Activated CD4-positive, CD25-positive, alpha-beta regulatory T cell treated with anti-CD3 and anti-CD28 coated beads, Interleukin-2, amount 50 U/mL, for 16 hours (primary cell): ENCODE results near the gene CRISPLD2.
"Not testable (repeated sequence)": the region's sequence is repeated elsewhere in the genome, so short reads cannot be mapped to it uniquely, and the experiment has no call there.

ENCODE experiments used
- DNase-seq: peaks from one replicate; pipeline ENCODE4 v3.0.0-alpha.2; 2020; ENCODE audit warnings: low read depth, low spot score

Gene CRISPLD2

DNA sequence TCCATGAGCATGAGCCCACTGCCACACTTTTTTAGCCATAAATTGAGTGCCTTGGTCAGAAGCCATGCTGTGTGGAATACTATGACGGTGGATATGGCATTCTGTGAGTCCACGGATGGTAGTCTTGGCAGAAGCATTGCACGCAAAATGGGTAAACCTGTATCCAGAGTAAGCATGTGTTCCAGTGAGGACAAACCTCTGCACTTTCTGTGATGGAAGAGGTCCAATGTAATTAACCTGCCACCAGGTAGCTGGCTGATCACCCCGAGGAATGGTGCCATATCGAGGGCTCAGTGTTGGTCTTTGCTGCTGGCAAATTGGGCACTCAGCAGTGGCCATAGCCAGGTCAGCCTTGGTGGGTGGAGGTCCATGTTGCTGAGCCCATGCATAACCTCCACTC is 37.0 kb downstream of the CRISPLD2 start:
- DNase-seq, result not testable (repeated sequence)

DNA sequence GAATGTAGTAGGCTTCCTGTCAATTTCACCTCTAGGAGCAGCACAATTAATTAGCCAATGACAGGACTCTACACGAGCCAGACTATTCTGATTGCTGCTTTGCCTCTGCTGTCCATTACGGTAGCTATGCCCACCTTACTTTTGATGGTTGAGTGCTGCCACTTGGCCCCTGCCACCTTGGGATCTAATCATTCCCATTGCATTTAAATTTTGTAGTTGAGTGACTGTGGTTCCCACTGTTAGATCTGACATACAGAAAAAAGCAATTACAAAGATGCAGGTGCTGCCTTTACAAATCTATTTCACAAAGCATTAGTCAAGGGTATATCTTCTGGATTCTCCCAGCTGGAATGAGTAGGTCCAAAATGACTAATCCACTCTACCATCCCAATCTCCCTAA is 39.9 kb downstream of the CRISPLD2 start:
- no peak for DNase-seq

DNA sequence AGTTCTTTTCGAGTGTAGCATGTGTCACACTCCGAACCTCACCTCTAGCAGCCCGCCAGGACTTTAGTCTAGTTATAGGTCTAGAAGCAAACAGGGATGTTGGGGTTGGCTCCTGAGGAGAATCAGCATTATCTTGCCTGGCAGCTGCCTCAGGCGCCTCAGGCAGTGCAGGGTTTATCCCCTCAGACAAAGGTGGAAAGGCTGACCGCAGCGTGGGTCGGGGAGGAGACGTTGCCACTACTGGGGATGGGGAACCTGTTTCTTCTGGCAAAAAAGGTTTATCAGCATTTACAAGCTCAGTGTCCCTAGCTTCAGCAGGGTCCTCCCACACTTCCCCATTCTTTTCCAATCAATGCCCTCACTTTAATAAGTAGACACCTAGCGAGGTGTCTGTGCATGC is 40.6 kb downstream of the CRISPLD2 start:
- no peak for DNase-seq

DNA sequence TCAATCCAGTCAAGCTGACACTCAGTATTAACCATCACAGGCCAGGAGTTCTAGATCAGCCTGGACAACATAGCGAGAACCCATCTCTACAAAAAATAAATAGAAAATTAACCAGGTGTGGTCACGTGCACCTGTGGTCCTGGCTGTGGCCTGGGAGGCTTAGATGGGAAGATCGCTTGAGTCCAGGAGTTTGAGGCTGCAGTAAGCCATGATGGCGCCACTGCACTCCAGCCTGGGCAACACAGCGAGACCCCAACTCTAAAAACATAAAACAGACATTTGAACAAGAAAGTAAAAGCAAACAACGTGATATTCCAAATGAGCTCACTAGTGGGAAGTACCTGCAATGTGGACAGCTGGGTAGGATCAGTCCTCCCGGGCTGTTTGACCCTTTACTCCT is 41.9 kb downstream of the CRISPLD2 start:
- DNase-seq, result no peak

DNA sequence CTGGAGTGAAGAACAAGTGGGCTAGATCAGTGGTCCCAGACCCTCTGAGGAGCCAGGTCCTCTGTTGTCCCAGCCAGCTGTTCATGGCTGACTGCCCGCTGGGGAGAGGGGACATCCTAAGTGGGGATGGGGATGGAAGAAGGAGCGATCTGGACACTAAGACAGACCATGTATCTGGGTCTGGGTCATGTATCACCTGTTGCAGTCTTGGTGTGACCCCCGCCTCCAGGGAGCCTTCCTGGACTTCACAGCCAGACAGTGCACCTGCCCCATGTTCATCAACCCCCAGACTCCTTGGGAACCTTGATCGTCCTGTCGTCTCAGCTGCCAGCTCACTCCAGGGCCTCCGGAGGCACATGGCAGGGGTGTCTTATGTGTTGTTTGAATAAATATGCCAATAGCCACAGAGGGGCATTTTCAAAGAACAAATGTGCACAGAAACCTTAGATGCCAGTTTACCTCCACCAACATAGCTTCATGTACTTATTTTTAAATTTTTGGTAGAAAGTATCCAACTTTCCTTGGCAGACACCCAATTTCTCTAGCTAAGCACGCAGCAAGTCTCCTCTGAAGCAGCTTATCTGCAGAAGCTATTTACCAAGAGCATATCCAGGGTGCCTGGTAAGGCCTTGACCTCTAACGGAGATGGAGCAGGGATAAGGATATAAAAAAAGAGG is 43.2 kb downstream of the CRISPLD2 start:
- DNase-seq, result no peak

DNA sequence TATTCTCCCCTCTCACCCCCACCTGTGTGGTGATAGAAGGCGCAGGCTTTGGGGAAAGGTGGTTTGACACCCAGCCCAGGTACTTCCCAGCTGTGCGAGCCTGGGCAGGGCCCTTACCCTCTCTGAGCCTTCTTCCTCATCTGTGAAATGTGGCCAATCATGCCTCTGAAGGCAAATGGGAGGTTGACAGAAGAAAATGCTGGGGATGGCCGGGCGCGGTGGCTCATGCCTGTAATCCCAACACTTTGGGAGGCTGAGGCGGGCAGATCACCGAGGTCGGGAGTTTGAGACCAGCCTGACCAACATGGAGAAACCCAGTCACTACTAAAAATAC is 43.7 kb downstream of the CRISPLD2 start:
- DNase-seq, result no peak

DNA sequence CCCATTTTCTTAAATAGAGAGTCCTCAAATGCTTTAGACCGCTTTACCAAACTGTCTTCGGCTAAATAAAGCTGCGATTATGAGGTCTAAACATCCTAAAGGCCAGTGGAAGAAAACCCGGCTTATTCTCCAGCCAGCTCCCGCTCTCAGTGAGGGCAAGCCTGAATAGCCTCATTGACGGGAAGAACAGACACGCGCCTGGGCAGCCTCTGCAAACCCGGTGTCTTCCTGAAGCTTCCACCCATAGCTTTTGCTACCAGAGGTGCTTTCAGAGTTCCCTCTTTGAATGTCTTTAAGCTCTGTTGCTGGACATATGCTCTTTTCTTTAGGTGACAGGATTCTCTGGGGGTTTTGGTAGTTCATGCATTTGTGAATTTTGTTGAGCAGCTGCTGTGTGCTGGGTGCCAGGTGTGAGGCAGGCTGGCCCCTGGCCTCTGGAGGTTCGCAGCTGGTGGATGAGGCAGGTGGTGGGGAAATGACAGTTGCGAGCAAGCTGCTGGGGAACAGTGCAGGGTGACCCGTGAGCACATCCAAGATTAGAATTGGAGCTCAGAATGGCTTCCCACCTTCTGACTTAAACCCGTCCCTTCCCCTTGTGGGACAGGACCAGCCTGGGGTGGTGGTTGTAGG is 44.7 kb downstream of the CRISPLD2 start:
- DNase-seq, result no peak

DNA sequence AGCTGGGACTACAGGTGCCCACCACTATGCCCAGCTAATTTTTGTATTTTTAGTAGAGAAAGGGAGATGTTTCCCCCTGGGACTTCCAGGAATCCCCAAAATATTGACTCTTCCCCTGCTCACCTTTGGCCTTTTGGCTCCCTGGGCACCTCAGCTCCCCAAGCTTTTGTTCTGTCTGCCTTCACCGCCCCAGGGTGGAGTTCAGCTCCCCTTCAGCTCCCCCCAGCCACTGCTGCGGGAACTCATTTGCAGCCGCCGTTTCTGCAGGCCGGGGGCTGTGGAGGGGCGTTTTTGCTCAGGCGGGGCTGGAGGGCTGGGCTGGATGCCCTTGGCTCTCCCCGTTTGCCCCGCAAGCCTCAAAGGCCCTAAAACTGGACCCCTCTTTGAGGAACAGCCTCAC is 47.9 kb downstream of the CRISPLD2 start:
- no peak for DNase-seq

DNA sequence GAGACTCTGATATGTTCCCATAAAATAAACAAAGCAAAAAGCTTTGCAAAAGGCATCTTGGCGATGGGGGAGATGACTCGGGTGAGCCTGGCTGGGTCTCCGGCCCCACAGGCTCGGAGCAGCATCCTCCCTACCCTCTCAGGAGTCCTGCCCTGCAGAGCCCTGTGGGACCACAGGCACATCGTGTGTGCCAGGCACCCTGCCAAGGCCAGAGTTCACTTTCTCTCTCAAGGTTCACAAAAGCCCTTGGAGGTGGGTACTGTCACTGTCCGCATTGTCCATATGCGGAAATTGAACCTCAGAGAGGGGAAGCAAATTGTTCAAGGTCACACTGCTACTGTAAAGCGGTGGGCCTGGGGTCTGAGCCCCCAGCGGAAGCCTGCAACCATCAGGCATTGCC is 48.5 kb downstream of the CRISPLD2 start:
- DNase-seq, result no peak

DNA sequence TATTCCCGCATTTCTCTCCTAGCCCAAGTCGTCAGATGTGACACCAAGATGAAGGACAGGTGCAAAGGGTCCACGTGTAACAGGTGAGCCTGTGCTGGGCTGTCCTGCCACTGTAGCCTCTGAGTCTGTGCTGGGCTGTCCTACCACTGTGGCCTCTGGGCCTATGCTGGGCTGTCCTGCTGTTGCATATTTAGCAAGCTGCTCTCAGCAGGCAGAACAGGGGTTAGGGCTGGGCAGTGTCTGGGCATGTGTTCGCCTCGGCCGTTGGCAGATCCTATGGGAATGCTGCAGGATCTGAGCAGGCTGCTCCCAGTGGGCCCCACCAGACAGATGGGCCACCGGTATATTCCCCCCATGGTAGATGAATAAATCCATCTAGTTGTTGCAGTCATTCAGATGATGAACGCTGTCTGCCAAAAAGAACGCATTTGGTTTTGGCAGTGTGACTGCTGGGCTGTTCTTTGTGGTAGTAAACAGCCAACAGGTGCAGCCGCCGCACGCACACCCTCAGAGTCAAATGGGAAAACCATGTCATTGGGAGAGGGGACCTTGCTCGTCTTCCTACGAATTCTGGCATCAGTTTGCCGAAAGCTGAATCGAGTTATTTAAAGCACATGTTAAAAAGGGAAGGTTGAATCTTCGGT is 49.2 kb downstream of the CRISPLD2 start:
- DNase-seq, result no peak

DNA sequence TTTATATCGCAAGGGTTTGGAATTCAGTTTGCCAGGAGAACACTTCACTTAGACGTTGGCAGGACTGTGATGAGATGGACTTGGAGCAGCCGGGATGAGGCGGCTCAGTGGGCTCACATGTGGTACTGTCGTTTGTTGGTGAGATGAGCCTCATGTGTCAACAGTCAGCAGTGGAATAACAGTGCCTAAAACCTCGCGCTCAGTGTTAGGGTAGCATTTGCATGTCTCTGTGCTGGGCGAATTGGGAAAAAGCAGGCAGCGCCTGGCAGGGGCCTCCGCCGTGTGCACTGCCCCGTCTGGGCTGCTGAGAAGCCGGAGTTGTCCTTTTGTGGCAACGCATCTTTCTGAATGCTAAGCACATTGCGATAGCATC is 49.7 kb downstream of the CRISPLD2 start:
- DNase-seq, result no peak

DNA sequence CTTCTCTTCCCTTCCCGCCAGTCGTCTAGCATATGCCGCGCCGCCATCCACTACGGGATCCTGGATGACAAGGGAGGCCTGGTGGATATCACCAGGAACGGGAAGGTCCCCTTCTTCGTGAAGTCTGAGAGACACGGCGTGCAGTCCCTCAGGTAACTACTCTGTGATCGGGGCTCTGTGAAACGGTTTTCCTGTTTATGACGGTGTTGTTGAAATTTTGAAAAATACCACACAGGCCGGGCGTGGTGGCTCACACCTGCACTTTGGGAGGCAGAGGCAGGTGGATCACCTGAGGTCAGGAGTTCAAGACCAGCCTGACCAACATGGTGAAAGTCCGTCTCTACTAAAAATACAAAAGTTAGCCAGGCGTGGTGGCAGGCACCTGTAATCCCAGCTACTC is 53.2 kb downstream of the CRISPLD2 start:
- not testable (repeated sequence) for DNase-seq

DNA sequence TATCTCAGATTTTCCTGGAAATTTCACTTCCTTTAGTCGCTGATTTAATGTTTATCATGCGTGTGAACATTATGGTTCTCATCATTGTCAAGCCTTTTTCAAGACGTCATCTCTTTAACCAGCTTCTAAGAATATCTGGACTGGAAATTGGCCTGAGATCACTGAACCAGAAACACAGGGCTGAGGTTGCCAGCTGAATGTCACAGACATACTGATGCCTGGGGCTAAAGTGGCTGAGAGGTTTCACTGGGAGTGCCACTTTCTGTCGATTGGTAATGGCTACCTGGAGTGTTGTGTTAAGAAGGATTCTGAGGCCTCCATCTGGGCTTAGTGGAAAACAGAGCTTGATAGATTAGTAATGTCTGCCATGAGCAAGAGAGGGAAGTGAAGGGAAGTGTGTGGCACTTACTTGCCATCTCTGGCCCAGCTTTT is 54.2 kb downstream of the CRISPLD2 start:
- no peak for DNase-seq

DNA sequence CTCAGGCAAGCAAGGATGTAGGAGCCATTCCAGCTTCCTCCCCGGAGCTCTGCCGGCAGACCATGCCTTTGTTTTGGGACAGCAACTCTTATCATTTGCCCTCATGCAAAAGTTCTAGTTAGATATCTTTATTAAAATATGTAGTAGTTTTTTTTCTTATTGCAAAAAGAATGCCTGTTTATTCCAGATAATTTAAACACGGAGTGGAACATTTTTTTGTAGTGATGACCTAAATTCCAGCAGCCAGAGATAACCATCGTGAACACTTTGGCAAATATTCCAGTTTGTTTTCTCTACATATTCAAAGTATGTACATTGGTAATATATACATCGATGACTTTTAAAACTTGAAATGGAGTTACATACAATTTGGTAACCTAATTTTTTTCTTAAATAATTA is 54.8 kb downstream of the CRISPLD2 start:
- no peak for DNase-seq

DNA sequence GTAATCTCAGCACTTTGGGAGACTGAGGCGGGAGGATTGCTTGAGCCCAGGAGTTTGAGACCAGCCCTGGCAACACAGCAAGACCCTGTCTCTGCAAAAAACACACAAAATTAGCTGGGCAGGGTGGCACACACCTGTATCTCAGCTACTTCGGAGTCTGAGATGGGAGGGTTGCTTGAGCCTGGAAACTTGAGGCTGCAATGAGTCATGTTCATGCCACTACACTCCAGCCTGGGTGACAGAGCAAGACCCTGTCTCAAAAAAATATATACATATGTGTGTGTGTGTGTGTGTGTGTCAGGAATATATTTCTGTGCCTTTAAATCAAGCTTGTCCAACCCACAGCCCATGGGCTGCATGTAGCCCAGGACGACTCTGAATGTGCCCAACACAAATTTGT is 55.2 kb downstream of the CRISPLD2 start:
- DNase-seq, result no peak

DNA sequence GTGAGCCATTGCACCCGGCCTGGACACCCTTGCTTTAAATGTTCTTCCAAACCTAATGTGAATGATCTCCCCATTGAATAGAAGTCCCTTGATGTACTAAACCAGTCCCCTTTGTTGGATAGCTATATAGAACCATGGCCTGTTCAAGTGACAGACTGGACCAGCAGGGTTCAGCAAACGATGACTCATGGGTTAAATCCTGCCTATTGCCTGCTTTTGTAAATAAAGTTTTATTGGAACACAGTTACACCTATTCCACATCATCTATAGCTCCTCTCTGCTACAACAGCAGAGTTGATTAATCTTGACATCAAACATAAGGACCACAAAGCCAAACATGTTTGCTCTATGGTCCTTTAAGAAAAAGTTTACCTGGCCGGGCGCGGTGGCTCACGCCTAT is 56.1 kb downstream of the CRISPLD2 start:
- DNase-seq, result no peak

DNA sequence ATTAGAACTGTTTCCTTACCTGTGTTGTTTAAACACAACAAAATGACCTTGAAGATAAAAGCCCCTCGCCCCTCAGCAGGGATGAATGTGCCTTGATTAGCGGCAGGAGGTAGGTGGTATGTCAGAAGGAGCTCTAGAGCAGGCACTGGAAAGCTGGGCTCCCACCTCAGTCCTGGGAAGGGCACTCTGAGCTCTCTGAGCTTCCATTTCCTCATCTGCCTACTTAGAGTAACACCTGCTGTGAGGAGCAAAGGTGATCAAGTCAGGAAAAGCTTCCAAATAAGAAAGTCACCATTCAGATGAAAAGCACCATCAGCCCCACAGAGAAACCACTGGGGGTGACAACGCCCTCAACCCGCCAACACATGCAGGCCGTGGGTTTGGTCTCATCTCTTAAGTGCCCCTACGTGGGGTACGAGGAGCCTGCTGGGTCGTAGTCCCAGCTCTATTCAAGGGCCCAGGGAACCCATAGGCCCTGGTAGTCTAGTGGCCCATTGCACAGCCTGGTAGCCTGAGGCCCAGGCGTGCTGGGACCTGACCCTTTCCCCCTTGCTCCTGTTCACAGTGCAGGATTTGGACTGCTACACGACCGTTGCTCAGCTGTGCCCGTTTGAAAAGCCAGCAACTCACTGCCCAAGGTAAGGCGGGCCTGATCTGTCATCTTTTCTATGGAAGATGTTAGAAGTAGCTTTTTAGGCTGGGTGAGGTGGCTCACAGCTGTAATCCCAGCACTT is 57.3 kb downstream of the CRISPLD2 start:
- no peak for DNase-seq

DNA sequence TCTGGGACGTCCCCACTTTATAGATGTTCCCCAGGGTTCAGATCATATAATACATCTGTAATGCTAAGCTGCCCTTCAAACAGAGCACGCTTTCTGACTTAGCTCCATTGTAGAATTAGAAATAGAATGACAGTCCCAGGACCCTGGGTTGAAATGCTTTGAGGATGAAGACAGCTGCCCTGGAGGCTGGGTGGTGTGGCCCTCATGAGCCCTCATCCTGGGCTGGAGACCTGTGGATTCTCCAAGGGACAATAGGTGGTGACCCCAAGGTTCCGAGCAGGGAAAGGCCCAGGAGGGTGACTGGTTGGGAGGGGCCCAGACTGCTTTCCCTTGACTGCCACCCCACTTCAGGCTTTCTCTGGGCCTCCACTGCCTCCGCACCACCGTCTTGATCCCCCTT is 59.0 kb downstream of the CRISPLD2 start:
- no peak for DNase-seq

DNA sequence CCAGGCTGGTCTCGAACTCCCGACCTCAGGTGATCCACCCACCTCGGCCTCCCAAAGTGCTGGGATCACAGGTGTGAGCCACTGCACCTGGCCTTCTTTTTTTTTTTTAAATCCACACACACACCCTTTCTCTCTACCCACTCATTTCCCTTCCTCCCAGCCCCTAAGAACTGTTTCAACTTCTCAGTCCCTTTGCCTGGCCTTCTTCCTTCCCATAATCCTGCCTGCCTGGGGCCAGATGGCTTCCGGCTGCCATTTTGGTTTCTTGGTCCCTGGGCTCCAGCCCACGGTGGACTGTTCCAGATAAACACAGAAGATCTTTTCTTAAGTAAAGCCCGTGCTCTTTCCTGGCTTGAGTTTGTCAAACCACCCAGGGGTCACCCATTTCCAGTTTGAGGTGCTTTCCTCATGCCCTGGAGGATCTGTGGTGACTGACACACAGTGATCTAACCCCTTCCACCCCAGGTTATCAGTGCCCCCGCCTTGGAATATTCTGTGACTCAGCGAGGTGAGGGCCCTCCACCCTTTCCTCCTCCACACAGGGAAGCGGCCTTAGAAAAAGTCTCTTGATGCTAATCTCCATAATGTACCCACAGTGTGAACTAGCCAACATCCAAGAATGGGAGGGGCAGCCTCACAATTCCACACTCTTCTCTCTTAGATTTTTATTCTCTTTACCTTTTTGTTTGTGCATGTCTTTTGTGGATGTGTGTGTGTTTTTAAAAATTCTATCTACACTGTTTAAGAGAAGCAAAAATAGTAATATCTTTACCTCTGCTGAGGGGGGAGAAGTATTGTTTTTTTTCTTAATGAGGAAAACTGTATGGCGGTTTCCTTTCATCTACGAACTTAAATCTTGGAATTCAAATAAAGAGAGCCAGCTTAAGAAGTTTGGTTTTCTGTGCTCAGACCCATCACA is 60.0 kb downstream of the CRISPLD2 start:
- DNase-seq, result no peak

DNA sequence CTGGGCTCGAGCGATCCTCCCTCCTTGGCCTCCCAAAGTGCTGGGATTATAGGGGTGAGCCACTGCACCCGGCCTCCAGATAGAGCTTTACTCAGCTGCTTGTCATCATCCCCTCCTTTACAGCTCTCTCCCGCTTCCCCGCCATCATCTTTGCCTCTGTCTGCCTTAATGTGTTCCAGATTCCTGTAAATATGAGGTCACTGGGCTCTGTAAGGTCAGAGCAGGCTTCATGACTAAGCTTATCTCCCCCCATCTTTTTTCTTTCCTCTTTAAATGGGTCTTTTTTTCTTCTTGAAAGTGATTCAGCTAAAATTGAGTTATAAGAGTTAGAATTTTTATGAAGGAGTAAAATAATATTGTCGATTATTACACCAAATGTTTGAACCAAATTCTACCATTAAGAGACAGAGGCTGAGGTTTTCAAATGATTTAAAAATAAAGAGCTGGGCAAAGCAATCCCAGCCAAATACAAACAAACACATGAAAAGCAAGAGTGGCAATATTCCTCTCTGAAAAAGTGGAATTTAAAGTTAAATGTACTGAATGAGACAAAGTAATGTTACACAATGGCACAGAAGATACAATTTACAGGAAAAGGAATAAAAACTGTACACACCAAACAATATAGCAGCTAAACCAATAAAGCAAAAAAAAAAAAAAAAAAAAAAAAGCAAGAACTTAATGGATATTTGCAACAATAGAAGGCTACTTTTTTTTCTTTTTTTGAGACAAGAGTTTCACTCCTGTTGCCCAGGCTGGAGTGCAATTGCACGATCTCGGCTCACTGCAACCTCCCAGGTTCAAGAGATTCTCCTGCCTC is 62.1 kb downstream of the CRISPLD2 start:
- no peak for DNase-seq

DNA sequence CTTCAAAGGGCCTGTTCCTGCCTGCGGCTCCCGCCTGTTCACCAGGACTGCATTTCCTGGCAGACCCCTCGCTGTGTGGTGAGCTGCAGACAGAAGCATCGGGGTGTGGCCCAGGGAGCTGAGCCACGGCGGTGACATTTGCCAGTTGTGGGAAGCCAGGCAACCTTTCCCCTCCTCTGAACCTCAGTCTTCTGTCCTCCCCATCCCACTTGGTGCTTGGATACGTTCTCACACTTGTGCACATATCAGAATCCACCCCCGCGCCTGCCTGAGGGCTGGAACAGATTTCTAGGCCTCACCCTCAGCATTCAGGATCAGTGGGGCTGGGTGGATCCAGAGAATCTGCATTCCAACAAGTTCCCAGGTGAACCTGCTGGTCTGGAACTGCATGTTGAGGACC is 63.5 kb downstream of the CRISPLD2 start:
- DNase-seq, result no peak
